EL (cell line): ENCODE data around the gene BFSP2.
"Not testable (repeated sequence)": the region's sequence is repeated elsewhere in the genome, so short reads cannot be mapped to it uniquely, and the experiment has no call there.

Experiments used
- DNase-seq: peaks from one replicate; pipeline ENCODE4 v3.0.0-alpha.2; 2016

The BFSP2 gene

GRCh38 chr3:133482474-133482873, 82.6 kb downstream of the BFSP2 start:
- not testable (repeated sequence) for DNase-seq

DNA sequence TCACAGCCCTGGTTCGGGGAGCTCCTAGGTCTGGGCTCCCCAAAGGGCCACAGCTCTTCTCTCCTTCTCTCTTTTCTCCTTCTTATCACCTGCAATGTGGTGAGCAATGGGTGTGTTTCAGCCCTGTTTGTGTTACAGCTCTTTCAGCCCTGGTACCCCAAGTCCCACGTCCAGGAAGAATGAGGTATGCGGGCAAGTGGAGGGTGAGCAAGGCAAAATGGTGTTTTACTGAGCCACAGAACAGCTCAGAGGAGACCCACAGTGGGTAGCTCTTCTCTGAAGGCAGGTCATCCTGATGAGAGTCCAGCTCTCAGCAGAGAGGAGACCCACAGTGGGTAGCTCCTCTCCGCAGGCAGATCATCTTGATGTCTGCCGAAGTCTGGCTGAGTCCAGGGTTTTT, 86.8 kb downstream of the BFSP2 start:
- no peak for DNase-seq

GRCh38 chr3:133487204-133487603, 87.3 kb downstream of the BFSP2 start:
- no peak for DNase-seq

- DNase-seq = peak; percentile 56
Measured at GRCh38 chr3:133487920-133488540, 88.2 kb downstream of the BFSP2 start.

DNA sequence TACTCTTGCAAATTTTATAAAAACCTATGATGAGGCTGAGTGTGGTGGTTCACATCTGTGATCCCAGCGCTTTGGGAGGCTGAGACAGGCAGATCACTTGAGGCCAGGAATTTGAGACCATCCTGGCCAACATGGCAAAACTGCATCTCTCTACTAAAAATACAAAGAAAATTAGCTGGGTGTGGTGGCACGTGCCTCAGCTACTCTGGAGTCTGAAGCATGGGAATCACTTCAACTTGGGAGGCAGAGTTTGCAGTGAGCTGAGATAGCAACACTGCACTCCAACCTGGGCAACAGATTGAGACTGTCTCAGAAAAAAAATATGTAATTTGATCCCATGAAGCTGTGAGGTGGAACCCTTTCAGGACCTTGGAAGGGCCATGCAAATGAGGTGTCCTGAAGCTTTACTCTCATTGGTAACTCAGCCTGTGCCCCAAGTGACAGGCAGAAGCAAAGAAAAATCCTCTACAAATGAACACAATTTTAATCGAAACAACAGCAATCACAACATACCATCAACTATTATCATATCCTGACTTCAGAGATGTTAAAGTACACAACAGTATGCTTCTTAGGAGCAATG, 89.0 kb downstream of the BFSP2 start:
- peak; percentile 60 for DNase-seq

DNA sequence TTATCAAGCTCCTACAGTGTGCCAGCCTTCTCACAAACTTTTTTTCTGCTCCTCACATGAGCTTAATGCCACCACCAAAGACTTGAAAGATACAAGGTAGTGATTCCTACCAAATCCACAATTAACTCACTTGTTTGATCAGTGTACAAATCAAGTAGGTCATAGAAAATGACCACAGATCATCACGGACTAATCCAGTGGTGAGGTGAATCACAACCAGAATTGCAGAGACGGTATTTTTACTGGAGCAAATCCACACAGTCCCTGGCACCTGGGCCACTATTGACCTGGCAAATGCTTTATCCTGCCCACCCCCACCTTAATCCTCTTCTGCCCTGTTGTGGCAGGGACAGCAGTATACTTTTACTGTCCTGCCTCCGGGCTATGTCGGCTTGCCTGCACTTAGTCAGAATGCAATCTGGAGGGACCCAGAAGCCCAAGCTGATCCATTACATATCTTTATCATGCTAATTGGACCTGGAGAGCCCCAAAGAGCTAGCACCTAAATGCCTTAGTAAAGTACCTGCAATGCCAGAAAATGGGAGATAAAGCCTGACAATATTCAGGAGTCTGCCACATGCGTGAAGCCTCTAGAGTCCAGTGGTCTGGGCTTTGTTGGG, 89.7 kb downstream of the BFSP2 start:
- no peak for DNase-seq

DNA sequence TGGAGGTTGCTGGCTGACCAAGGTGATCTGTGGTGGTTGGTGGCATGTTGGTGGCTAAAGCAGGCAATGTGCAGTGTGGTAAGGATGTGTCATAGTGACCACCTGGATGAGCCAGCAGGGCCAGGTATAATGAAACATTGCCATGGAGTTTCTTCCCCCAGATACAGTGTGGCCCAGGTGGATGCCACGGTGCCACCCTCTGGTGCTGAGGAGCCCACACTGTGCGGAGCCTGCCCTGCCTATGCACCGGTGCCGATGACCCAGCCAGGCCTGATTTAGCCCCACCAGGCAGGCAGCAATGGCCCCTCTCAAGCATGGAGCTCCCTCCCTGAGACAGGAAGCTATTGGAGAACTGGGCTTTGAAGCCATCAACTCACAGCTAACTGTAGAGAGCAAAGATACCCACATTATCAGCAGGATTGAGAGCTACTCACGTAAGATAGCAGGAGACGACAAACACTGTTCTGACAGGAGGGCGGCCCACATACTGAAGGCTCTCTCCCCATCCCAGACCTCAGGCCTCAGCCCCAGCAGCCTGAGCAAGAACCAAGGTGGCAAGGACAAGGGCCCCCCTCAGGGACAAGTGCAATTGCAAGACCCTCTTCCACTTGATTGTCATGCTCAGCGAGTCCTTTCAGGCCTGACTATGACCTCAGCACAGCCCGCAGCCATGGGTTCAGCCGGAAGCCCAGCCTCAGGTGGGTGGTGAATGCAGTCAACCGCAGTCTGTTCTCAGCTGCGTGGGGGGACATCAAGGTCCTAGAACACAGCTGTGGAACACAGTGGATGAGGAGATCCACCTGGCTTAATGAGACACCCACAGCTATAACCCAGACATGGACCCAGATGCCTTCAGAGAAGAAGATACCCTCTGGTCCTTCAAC, 90.9 kb downstream of the BFSP2 start:
- no peak for DNase-seq

GRCh38 chr3:133491481-133492059, 91.7 kb downstream of the BFSP2 start:
- DNase-seq = no peak

DNA sequence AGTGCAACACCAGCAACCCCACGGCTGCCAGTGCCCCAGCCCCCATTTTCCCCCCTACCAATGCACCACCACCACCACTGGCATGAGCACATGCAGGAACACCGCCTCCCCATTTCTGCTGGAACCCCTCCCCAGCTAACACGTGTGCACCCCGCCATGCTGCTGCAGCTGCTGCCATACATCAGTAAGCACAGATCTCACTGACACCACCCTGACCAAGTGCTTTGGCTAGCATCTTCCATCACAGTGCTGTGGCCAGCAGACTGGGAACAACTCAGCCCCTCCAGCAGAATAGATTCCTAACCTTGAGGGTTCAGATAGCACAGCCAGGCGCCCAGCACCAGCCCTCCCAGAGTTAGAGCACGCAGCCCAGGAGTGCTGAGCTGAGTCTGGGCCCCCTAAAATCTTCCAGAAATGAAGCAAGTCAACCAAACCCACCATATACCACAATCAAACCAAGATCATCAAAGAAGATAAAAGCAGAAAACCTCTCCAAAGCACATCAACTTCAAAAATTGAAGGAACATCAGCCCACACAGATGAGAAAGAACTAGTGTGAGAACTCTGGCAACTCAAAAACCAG, 92.4 kb downstream of the BFSP2 start:
- DNase-seq = no peak

DNA sequence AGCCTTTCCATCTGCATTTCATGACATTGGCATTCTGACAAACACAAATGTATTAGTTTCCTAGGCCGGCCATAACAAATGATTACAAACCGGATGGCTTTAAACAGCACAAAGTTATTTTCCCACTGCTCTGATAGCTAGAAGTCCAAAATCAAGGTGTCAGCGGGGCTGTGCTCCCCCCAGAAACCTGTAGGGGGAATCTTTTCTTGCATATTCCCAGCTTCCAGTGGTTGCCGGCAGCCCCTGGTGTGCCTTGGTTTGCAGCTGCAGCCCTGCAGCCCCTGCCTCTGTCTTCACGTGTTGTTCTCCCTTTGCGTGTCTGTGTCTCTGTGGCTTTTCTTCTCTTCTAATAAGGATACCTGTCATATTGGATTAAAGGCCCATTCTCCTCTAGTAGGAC, 94.6 kb downstream of the BFSP2 start:
- DNase-seq = peak; percentile 43

- not testable (repeated sequence) for DNase-seq
Measured at GRCh38 chr3:133502542-133502941, 102.7 kb downstream of the BFSP2 start.

GRCh38 chr3:133503409-133503808, 103.6 kb downstream of the BFSP2 start:
- DNase-seq = no peak

- DNase-seq = no peak
Measured at GRCh38 chr3:133504736-133505135, 104.9 kb downstream of the BFSP2 start.

DNA sequence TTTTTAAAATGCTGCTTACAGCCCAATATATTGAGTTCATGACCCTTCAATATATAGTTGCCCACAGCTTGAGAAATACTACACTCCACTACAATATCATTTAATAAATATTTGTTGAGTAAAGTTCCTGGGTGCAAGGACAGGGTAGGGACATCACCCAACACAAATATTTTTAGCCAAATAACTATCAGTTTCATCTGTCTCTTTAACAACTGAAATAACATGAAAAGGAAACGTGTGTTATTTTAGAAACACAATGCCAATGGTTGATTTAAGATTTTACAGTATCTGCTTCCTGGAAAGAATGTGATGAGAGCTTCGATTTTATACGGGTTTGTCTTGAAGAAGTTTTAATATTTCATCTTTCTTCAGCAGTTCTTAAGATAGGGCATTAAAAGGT, 106.0 kb downstream of the BFSP2 start:
- no peak for DNase-seq

DNA sequence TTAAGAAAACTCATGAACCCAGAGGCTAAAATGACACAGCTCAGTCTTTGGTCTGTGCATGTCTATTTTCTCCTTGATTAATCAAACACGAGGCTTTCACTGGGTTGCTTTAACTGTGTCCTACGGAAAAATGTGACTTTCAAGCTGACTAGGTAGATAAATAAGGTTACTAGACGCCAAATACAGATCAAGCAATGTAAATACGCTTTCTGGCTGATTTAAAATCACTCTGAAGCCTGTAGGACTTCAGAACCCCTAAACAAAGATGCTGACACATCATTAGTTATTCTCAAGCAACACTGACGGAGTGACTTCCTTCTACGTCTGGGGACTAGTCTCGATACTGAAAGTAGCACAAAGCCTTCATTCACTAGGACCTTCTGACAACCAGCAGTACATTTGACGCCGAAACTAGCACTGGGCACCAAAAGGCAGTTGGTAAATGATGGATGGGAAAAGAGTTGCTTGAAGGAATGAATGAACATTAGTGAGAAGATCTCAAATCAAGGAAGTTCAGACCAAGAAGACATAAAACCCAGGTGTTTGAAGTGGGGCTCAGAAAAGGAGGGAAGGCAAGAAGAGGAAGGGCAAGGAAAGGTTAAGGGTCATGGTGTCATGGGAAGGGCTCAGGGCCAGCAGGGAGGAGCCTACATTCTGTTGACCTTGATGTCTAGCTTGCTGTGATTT, 106.5 kb downstream of the BFSP2 start:
- DNase-seq = no peak

- no peak for DNase-seq
Measured at GRCh38 chr3:133509488-133509887, 109.6 kb downstream of the BFSP2 start.

- no peak for DNase-seq
Measured at GRCh38 chr3:133512416-133513089, 112.7 kb downstream of the BFSP2 start.

DNA sequence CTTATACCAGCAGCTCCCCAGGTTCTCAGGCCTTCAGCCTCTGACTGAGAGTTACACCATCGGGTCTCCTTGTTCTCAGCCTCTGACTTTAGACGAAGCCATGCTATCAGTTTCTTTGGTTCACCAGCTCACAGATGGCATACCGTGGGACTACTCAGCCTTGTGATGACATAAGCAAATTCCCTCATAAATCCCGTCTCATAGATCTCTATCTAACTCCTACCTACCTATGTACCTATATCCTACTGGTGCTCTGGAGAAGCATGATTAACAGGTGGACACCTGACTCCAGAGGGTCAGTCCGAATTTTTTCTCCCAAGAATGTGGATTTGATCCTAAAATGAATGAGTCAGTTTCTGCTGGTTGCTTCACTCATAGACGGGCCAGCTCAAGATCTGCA, 114.6 kb downstream of the BFSP2 start:
- no peak for DNase-seq

- no peak for DNase-seq
Measured at GRCh38 chr3:133515127-133515526, 115.3 kb downstream of the BFSP2 start.

DNA sequence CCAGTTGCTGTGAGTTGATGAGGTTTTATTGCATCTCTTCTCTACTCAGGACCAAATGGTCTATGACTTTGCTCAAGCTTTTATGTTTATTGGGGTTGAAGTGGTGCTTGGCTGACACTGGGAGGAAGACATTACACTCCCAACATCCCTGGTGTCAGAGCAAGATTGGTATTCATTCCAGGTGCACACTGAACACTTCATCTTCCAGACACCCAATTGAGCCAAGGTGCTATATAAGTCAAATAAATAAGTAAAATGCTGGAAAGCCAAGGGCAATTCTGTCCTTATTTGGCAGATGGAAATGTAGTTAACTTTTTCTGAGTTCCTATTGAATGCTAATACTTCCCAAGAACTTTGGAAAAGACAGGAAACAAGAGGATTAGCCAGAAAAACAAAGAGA, 120.4 kb downstream of the BFSP2 start:
- DNase-seq = no peak

GRCh38 chr3:133520938-133521337, 121.1 kb downstream of the BFSP2 start:
- DNase-seq = not testable (repeated sequence)

DNA sequence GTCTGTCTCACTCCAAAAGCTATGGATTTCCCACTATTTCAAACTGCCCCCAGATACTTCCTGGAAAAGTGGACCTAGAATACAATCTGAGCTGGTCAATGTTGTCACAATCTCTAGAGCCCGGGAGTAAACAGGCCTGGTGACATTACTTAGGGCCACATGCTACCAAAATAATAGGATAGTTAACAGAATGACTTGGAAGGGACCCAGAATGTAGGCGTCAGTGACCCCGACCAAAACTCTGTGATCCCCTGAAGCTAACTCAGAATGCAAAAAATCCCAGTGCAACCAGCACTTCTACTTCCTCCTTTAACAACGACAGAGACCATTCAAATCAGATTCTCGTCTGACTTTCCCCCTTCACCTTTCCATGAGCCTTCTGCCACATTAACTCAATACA, 122.1 kb downstream of the BFSP2 start:
- no peak for DNase-seq
